ENCODE results near the gene IQCM.
A peak's percentile ranks its signal among the peaks of the same experiment; 100 is the strongest.
"Not testable (repeated sequence)": the region's sequence is repeated elsewhere in the genome, so short reads cannot be mapped to it uniquely, and the experiment has no call there.

IQCM gene

DNA sequence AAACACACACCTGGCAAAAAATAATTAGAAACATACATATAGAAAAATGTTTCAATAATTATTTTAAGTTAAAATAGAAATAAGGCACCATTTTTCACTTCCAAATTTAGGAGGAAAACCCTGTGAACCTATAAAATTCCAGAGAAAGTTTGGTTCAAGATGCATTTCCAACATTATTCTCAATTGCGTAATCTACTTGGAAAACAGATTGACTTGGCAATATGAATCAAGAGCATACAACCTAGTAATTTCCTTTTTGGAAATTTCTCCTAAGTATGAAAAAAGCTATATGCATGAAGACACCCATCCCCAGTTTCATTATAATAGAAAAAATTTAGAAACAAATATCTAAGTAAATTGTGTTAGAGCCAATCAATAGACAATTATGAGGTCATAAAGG lies 242.9 kb downstream of the IQCM start:
- no peak for DNase-seq (ENCODE audit: low read depth)

DNA sequence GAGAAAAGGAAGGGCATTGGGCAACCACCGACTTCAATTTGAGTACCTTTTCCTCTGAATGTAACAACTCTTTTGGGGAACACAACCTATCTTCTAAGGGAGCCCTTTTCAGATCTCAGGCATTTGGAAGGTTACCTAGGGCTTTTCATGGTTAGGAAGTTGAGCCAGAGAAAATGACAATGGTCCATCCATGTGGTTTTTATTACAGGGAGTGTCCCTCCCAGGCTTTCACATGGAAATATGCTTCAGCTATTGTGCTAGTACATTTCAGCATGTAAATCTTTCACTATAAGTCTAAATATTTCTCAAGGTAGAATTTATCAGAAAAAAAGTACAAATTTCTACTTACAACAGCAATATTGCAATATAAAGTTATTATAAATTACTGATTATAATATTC lies 259.8 kb downstream of the IQCM start:
- DNase-seq (ENCODE audit: low read depth), result no peak

DNA sequence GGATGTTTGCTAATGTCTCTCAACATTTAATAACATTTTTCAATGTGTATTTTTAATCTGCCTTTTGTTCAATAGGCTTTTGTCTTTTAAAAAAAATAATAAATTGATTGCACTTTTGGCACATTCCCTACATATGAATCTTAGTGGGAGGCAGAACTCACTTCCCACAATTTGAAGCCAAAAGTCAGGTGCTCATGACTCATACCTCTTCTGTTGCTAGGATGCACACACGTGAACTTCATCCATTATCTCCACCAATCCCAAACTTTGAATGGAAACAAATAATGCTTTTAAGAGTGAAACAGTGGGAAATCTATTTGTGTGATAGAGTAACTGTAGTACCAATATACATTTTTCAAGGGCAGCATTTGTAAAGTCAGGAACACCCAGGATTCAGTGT lies 260.5 kb downstream of the IQCM start:
- no peak for DNase-seq (ENCODE audit: low read depth)

DNA sequence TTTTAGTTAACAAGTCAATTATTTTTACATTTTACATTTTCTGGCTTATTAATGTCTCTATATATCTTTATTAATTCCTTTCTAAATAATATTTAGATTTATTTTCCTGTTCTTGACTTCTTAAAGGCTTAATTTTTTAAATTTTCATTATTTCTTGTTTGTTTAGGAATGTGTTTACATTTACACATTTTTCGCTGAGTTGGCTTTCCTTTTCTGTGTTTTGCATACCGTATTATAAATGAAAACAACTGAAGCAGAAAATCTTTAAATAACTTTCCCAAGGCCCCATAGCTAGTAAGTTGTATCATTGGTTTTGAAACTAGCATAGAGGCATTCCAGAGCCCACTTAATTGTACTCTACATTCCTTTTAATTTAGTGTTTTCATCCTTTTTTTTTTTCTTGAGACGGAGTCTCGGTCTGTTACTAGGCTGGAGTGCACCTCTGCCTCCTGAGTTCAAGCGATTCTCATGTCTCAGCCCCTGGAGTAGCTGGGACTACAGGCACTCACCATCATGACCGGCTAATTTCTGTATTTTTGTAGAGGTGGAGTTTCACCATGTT lies 261.6 kb downstream of the IQCM start:
- DNase-seq (ENCODE audit: low read depth), result no peak

DNA sequence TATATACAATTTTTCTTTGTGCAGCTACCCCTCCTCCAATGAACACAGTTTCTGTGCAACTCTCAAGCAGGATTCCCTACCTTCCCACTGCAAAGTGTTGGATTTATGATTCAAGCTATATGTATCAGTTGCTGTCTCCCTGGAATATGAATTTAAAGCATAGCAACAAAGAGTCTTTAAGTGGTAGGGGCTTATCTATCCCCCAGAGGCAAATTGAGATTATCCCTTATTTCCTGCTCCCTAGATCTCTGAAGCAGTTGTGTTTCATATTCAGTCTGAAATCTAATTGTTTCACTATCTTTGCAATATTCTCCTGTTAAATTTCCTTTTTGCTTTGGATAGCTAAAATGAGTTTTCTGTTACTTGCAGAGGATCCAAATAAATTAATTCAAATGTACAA lies 263.0 kb downstream of the IQCM start:
- DNase-seq (ENCODE audit: low read depth), result no peak

DNA sequence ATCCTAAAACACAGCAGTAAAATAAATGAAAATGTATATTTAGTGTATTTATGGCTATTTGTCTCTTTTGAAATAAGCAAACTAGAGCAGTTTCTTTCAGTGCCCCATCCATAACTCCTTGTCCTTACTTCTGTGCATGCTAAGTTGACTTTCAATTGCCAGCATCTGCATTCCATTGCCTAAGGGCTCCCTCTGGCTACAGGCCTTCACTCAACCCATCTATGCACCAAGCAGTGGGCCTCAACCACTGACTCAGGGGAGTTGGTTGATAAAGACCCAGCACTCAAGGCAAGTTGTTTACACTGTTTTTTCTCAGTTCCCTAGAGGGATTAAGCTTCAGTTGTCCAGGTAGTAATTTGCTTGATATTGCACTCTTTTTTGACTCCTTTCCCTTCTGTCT lies 265.7 kb downstream of the IQCM start:
- peak; percentile 7 for DNase-seq (ENCODE audit: low read depth)

DNA sequence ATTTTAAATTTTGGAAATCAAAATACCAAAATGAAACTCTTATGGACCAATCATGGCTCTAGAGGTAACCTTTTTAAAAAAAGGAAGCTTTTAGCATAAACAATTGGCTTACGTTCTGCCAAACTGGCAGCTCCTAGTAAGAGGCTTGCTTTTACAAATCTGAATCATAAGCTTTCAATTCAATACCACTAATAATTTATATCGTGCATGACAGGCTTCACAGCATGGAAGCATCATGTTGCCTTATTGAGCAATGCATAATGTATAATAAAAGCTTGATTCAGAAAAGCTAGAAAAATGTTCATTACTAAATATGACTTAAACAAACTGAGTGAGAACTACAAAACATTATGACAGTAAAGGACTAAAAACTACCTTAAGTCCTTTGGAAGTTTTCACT lies 280.9 kb downstream of the IQCM start:
- no peak for DNase-seq (ENCODE audit: low read depth)

DNA sequence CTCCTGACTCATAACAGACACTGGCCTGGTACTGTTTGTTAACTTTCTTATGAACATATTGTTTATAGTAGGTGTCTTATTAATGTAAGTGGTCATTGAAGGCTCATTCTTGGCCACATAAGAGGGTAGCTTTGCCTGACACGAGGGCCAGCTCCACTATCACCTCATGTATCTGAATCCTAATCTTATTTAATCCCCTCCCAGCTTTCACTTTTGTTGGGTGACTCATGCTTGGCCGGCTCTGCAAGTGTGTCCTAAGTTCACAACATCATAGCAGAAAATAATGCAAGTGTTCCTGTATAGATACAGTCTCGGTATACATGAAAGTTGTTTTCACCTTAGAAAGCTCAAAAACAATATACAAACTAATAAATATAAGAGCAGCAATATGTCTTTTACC lies 283.8 kb downstream of the IQCM start:
- DNase-seq (ENCODE audit: low read depth), result peak; percentile 9

DNA sequence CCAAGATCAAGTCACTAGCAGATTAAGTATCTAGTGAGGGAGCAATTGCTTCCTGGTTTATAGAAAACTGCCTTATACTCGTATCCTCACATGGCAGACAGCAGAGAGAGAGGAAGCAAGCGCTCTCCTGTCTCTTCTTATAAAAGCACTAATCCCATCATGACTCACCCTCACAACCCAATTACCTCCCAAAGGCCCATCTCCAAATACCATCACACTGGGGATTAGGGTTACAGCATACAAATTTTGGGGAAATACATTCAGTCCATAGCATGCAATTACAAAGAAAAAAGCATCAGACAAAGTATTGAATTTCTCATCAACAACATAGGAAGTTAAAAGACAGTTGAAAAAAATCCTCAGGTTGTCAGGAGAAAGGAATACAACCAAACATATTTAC lies 292.6 kb downstream of the IQCM start:
- DNase-seq (ENCODE audit: low read depth), result peak; percentile 1

DNA sequence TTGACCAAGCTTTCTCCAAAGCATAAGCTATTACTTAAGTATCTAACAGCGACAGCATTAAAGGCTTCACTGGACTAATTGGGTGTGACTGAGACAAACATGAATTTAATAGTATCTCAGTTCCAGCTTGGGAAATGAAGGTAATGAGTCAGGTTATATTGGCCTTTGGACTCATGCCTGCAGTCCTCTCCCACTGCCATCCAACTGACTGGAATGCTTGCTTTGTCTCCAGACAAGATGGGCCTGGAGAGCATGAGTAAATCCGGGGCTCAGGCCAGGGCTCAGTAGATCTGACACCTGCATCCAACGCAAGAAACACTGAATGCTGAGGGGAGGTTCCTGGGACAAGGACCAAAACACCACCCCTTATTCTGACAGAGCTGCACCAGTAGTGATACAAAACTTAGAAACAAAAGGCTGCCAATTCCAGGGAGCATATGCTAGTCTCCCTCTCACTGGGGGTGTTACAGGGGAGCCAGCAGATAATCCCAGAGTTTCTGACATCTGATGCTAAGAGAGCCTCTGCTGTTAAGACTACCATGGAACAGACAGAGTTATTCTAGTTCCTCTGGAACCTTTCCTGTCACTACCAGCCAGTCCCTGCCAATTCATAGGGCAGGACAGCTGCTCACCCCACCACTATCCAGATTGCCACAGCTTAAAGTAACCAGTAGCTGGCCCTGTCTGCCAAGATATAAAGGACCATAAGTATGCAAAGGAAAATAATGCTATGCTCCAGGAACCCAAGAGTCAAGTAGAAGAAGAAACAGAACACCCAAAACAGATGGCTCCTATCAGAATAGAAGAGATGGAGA lies 293.8 kb downstream of the IQCM start:
- DNase-seq (ENCODE audit: low read depth), result peak; percentile 9

DNA sequence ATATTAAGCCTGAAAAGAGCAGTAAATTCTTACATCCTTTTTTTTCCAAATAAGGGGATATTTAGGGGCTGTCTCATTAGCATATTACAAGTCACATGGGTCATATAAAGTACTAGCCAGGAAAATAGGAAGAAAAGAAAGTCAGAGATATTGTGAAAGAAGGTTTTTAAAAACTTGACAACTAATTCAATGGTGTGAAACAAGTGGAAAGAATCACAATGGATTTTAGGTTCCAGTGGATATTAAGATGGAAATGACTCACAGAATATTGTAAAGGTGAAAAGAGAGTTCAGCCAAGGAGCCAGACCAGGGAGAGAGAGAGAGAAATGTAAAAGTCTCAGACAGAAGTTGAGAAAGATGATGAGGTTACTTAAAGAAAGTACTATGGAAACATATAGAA lies 297.2 kb downstream of the IQCM start:
- no peak for DNase-seq (ENCODE audit: low read depth)

DNA sequence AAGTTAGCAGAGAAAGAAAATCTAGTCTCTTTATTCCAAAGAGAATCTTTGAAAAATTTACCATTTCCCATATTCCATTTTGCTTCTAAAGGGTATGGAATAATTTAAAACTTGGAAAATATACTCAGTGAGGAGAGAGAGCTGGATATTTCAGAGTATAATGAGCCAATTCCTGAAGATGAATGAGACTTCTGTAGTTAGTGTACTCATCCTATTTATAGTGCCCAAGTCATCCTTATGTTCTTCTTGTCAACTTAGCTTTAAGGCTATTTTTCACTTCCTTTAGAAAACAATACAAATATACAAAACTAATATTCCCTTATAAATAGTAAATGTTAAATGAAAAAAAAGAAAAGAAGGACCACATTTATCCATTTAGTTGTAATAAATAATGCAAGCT lies 302.6 kb downstream of the IQCM start:
- no peak for DNase-seq (ENCODE audit: low read depth)

DNA sequence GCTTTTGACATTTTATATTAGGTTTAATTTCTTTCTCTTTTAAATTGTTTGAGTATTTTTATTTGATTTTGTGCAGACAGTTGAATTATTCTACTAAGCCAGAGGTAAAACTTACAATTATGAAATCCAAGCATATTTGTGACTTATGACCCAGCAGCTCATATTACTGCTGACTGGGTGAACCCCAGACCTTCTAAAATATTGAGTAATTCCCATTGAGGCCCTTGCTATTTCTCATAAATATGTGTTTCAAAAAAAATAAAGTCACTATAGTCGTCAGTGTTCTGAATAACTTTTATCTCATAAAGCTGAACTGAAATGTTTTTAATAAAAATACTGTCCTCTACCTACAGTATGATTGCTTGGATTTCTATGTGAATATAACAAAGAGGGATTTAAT lies 303.1 kb downstream of the IQCM start:
- DNase-seq (ENCODE audit: low read depth), result no peak

DNA sequence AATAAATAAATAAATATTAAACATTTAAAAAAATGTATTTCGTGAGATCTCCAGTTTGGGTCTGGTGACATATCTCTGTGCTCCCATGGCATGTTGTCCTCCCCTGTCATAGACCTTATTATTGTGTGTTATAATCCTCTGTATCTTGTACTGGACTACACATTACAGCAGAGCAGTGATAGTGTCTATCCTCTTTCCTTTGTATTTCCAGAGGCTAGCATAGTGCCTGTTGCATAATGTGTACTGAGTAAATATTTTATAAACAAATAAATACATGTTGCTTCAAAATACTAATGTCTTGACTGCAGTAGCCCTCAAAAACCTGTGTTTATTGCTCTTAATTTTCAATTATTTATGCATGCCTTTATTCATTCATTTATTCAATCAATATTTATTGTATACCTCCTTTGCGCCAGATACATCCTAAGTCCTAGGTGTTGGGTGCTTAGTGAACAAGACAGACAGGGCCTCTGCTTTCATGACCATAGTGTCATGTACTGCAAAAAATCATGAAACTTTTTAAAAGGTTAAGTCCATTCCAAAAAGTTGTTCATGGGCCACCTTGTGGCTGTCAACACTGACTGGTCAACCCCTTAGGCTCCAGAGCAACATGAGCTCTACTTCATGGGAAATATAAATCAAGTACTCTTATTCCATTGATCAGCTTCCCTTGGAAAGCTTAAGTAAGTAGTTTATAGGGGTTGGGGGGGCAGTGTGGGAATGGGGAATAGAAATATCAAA lies 303.9 kb downstream of the IQCM start:
- no peak for DNase-seq (ENCODE audit: low read depth)

DNA sequence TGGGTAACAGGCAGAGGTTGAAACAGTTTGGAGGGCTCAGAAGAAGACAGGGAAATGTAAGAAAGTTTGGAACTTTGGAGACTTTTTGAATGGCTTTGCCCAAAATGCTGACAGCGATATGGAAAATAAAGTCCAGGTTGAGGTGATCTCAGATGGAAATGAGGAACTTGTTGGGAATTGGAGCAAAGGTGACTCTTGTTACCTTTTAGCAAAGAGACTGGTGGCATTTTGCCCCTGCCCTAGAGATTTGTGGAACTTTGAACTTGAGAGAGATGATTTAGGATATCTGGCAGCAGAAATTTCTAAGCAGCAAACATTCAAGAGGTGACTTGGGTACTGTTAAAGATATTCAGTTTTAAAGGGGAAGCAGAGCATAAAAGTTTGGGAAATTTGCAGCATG lies 308.3 kb downstream of the IQCM start:
- DNase-seq (ENCODE audit: low read depth), result not testable (repeated sequence)

DNA sequence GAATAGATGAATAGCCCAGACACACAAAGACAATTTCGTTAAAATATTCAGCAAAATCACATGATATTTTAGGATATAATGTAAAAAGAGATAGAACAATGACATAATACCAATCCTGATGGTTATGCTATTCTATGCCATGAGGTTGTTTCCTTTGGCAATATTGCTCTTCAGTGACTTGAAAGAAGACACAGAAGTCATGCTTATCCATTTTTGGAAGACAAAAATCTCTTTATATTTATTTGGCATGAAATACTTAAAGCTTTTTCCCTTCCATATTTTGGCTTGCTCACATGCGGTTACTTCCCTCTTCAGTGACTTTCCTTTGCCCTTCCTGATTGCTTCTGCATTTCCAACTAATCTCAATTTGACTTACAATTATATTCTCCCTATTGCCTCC lies 314.8 kb downstream of the IQCM start:
- DNase-seq (ENCODE audit: low read depth), result no peak

DNA sequence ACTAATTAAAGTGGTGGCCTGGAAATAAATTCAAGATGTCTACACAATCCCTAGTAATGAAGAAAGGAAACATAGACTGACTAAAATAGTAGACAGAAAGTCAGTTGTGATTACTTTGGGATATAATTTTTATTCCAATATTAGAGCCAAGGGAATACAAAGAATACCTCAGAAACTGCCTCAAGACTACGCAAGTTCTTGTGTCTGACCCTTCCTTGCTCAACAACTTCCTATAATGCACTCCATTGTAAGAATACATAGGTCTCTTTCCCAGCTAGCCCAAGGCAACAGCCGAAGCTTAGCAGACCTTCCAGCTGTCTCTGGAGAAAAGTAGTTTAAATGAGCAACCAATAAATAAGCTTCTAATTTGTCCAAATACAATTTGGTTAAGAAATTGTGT lies 315.9 kb downstream of the IQCM start:
- DNase-seq (ENCODE audit: low read depth), result no peak

DNA sequence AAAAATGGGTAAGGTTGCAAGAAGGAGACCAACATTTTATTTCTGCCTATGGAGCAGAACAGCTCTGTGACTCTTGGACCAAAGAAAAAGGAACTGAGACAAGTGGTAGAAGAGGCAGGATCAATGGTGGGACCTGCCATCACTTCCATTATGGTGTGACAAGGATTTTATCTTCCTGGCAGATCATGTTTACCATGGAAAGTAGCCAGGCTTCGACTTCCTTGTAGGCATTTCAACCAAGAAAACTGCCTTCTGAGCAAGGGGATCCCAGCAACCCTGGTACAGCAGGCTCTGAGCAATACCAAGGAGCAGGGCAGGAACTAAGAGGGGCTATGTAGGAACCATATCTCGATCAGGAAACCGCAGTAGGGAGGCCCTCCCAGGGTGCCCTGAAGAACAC lies 317.4 kb downstream of the IQCM start:
- no peak for DNase-seq (ENCODE audit: low read depth)

DNA sequence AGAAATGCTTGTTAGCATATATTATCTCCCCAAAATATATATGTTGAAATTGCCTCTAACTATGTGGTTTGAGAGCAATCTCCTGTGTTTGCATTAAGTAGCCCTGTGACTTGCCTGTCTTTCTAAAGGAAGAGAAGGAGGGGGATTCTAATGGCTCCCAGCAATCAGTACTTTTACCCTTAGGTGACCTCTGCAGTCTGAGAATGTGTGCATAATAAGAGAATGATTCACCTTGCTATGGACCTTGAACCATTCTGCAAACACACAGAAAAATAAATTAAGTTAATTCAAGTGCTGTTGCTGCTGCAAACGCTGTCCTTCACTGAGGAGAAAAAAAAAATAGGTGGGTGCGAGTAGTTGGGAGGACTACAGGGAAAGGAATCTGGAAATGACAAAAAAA lies 322.2 kb downstream of the IQCM start:
- peak; percentile 0 for DNase-seq (ENCODE audit: low read depth)

DNA sequence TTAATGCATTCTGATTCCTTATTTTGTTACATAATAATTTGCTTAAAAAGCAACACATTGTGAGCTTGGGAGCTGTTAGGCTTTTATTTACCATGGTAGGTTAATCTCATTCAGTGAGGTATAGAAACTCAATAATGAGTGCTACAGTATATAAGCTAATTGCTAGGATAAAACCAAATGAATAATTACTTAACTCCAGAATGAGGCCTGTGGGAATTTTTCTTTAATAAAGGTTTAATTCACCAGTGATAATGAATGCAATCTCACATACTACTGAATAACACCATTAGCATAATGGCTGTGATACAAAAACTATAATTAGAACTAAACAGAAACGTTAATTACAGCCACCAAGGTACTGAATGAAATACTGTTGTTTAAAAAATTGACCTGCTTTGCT lies 326.3 kb downstream of the IQCM start:
- DNase-seq (ENCODE audit: low read depth), result no peak

DNA sequence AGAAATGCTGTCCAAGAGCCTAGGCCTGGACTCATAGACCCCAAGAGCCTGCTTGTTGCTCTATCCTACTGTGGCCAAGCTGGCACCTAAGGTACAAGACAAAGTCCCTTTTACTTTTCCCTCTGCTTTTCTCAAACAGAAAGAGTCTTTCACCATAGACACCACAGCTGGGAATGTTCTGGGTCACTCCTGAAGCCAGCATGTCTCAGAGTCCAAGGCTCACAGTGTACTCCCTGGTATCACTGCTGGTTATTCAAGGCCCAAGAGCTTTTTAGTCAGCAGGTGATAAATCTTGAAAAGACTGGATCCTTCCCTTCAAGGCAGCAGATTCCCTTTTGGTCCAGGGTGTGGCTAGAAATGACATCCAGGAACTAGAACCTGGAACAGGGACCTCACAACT lies 328.8 kb downstream of the IQCM start:
- no peak for DNase-seq (ENCODE audit: low read depth)

DNA sequence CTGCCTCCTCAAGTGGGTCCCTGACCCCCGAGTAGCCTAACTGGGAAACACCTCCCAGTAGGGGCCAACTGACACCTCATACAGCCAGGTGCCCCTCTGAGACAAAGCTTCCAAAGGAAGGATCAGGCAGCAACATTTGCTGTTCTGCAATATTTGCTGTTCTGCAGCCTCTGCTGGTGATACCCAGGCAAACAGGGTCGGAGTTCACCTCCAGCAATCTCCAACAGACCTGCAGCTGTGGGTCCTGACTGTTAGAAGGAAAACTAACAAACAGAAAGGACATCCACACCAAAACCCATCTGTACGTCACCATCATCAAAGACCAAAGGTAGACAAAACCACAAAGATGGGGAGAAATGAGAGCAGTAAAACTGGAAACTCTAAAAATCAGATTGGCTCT lies 347.0 kb downstream of the IQCM start:
- not testable (repeated sequence) for DNase-seq (ENCODE audit: low read depth)

DNA sequence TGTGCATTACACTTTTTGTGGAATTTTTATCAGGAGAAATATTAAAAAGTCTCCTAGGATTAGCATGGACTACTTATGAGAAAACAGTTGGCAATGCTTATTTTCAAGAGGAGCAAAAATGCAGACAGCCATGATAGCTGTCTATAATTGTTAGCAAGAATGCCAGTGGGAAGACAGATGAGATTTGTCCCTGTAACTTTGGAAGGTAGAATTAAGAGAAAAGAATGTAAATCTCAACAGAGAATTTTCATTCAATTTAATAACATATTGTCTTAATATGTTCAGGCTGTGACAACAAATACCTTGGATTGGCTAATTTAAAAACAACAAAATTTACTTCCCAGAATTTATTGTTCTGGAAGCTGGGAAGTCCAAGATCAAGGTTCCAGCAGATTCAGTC lies 349.2 kb downstream of the IQCM start:
- DNase-seq (ENCODE audit: low read depth), result no peak
